ENCODE data around the gene GFOD2. TPM values are rescaled to one million over a fixed set of nuclear protein-coding genes. Genes with fewer than 3 reads are reported as not detected.
A peak's percentile ranks its signal among the peaks of the same experiment; 100 is the strongest.

The GFOD2 gene
- total and polyA plus RNA-seq, 11 donors = 6.5 to 15.4 (median 9.8) TPM

- Histone ChIP-seq H3K27me3 (no peaks in the 10 kb centered on the region), H3K4me1 (peaks cover 0 to 12% (median 3%) of the 10 kb centered on the region in 12 donors), H3K9me3 (no peaks in the 10 kb centered on the region), H3K27ac (no peak overlapping the region), H3K4me3 (no peak overlapping the region), H3K36me3 (peaks cover 0 to 100% (median 91%) of the 10 kb centered on the region in 9 donors)
- 53 to 62% (median 60%) methylated on average over 7 of the region's 7 CpGs for WGBS, 4 donors
- TF ChIP-seq POLR2A (IDR thresholded peaks at IDR 0.05) (no peak), CTCF (IDR thresholded peaks at IDR 0.05) (no peak)
- intact Hi-C loops (cut with DNase I) = no loop called here
- peak in 3 of 5 donors; percentile 51 to 72 (median 65) for DNase-seq
- peak; percentile 70 to 84 (median 76) for ATAC-seq
These were observed 86.5 kb downstream of the GFOD2 start for GRCh38 chr16:67632415-67633172.

GRCh38 chr16:67628216-67628615 is 90.9 kb downstream of the GFOD2 start:
- DNase-seq = no peak
- peaks cover 0 to 12% (median 3%) of the 10 kb centered on the region in 12 donors for H3K4me1 ChIP-seq
- H3K27ac ChIP-seq = no peak overlapping the region
- ATAC-seq = no peak
- H3K4me3 ChIP-seq = no peak overlapping the region
- H3K9me3 ChIP-seq = no peaks in the 10 kb centered on the region
- 81 to 91% (median 88%) methylated on average over 13 to 14 of the region's 14 CpGs for WGBS, 4 donors
- intact Hi-C loops (cut with DNase I) = no loop called here
- no peaks in the 10 kb centered on the region for H3K27me3 ChIP-seq
- peaks cover 0 to 98% (median 95%) of the 10 kb centered on the region in 9 donors for H3K36me3 ChIP-seq
- TF ChIP-seq POLR2A (IDR thresholded peaks at IDR 0.05) (no peak), CTCF (IDR thresholded peaks at IDR 0.05) (no peak)

Other genes starting within 250 kb of the GFOD2 start
- gene ATP6V0D1, start 238.2 kb downstream of the GFOD2 start, total RNA-seq = 100 to 1,000 TPM in 3 of 9 donors, 10 to 100 TPM in 6; 52.7 to 141 (median 68.5) TPM
- 100 to 1,000 TPM in 1 of 2 donors, 10 to 100 TPM in 1; 18.6 to 104 TPM for gene ATP6V0D1, start 238.2 kb downstream of the GFOD2 start, polyA plus RNA-seq
- not detected for gene AGRP, start 235.8 kb downstream of the GFOD2 start, total RNA-seq
- not detected for gene AGRP, start 235.8 kb downstream of the GFOD2 start, polyA plus RNA-seq
- 100 to 1,000 TPM in 1 of 9 donors, 10 to 100 TPM in 8; 51.1 to 156 (median 69.4) TPM for gene RIPOR1, start 190.5 kb downstream of the GFOD2 start, total RNA-seq
- 10 to 100 TPM; 40.7 to 45.5 TPM for gene RIPOR1, start 190.5 kb downstream of the GFOD2 start, polyA plus RNA-seq
- gene CTCF, start 156.8 kb downstream of the GFOD2 start, total RNA-seq = 10 to 100 TPM; 19.0 to 35.8 (median 25.4) TPM
- gene CTCF, start 156.8 kb downstream of the GFOD2 start, polyA plus RNA-seq = 10 to 100 TPM; 13.9 to 18.6 TPM
- gene CARMIL2, start 74.2 kb downstream of the GFOD2 start, total RNA-seq = 1 to 10 TPM in 3 of 9 donors, under 1 TPM in 4, not detected in 2; 0.27 to 1.7 (median 0.60) TPM
- under 1 TPM; 0.21 to 0.30 TPM for gene CARMIL2, start 74.2 kb downstream of the GFOD2 start, polyA plus RNA-seq
- gene ACD, start 59.1 kb downstream of the GFOD2 start, total RNA-seq = 10 to 100 TPM in 4 of 9 donors, 1 to 10 TPM in 5; 6.2 to 19.9 (median 9.5) TPM
- gene ACD, start 59.1 kb downstream of the GFOD2 start, polyA plus RNA-seq = 10 to 100 TPM in 1 of 2 donors, 1 to 10 TPM in 1; 7.8 to 15.6 TPM
- gene PARD6A, start 58.4 kb downstream of the GFOD2 start, total RNA-seq = 1 to 10 TPM; 1.7 to 5.6 (median 2.9) TPM
- 1 to 10 TPM; 2.7 to 7.0 TPM for gene PARD6A, start 58.4 kb downstream of the GFOD2 start, polyA plus RNA-seq
- gene ENKD1, start 52.6 kb downstream of the GFOD2 start, total RNA-seq = 10 to 100 TPM in 4 of 9 donors, 1 to 10 TPM in 5; 7.6 to 15.6 (median 8.6) TPM
- gene ENKD1, start 52.6 kb downstream of the GFOD2 start, polyA plus RNA-seq = 10 to 100 TPM; 11.8 to 26.9 TPM
- gene C16orf86, start 52.5 kb downstream of the GFOD2 start, total RNA-seq = 10 to 100 TPM in 1 of 9 donors, 1 to 10 TPM in 8; 3.5 to 11.6 (median 4.3) TPM
- gene C16orf86, start 52.5 kb downstream of the GFOD2 start, polyA plus RNA-seq = 1 to 10 TPM; 2.1 to 4.4 TPM
- gene RANBP10, start 87.2 kb upstream of the GFOD2 start, total RNA-seq = 10 to 100 TPM in 6 of 9 donors, 1 to 10 TPM in 3; 7.1 to 19.7 (median 12.3) TPM
- 10 to 100 TPM in 1 of 2 donors, 1 to 10 TPM in 1; 5.6 to 11.2 TPM for gene RANBP10, start 87.2 kb upstream of the GFOD2 start, polyA plus RNA-seq
- under 1 TPM in 8 of 9 donors, not detected in 1; 0.16 to 0.93 (median 0.46) TPM for gene TSNAXIP1, start 87.6 kb upstream of the GFOD2 start, total RNA-seq
- under 1 TPM; 0.67 to 0.76 TPM for gene TSNAXIP1, start 87.6 kb upstream of the GFOD2 start, polyA plus RNA-seq
- gene THAP11, start 123.0 kb upstream of the GFOD2 start, total RNA-seq = 10 to 100 TPM; 24.9 to 87.5 (median 31.4) TPM
- 10 to 100 TPM; 10.6 to 26.3 TPM for gene THAP11, start 123.0 kb upstream of the GFOD2 start, polyA plus RNA-seq
- gene NUTF2, start 127.6 kb upstream of the GFOD2 start, total RNA-seq = 100 to 1,000 TPM in 2 of 9 donors, 10 to 100 TPM in 7; 66.5 to 145 (median 90.9) TPM
- 100 to 1,000 TPM; 179 to 191 TPM for gene NUTF2, start 127.6 kb upstream of the GFOD2 start, polyA plus RNA-seq
- gene CENPT, start 128.4 kb upstream of the GFOD2 start, total RNA-seq = 10 to 100 TPM; 14.4 to 31.2 (median 20.1) TPM
- gene CENPT, start 128.4 kb upstream of the GFOD2 start, polyA plus RNA-seq = 10 to 100 TPM; 25.7 to 28.0 TPM
- 10 to 100 TPM; 26.2 to 42.5 (median 32.5) TPM for gene EDC4, start 153.7 kb upstream of the GFOD2 start, total RNA-seq
- 10 to 100 TPM; 27.8 to 31.1 TPM for gene EDC4, start 153.7 kb upstream of the GFOD2 start, polyA plus RNA-seq
- 1 to 10 TPM in 4 of 9 donors, under 1 TPM in 2, not detected in 3; 0.78 to 5.8 (median 1.7) TPM for gene NRN1L, start 165.6 kb upstream of the GFOD2 start, total RNA-seq
- 1 to 10 TPM; 1.7 to 1.8 TPM for gene NRN1L, start 165.6 kb upstream of the GFOD2 start, polyA plus RNA-seq
- 10 to 100 TPM; 17.1 to 31.3 (median 21.6) TPM for gene PSKH1, start 173.9 kb upstream of the GFOD2 start, total RNA-seq
- 10 to 100 TPM; 16.3 to 36.9 TPM for gene PSKH1, start 173.9 kb upstream of the GFOD2 start, polyA plus RNA-seq
- gene CTRL, start 212.5 kb upstream of the GFOD2 start, total RNA-seq = 1 to 10 TPM in 3 of 9 donors, under 1 TPM in 5, not detected in 1; 0.23 to 2.1 (median 0.74) TPM
- under 1 TPM; 0.61 to 0.90 TPM for gene CTRL, start 212.5 kb upstream of the GFOD2 start, polyA plus RNA-seq
- gene PSMB10, start 217.5 kb upstream of the GFOD2 start, total RNA-seq = 100 to 1,000 TPM in 1 of 9 donors, 10 to 100 TPM in 8; 39.4 to 182 (median 60.5) TPM
- 100 to 1,000 TPM in 1 of 2 donors, 10 to 100 TPM in 1; 56.9 to 118 TPM for gene PSMB10, start 217.5 kb upstream of the GFOD2 start, polyA plus RNA-seq
- 10 to 100 TPM in 7 of 9 donors, 1 to 10 TPM in 2; 9.7 to 24.1 (median 18.2) TPM for gene LCAT, start 224.8 kb upstream of the GFOD2 start, total RNA-seq
- gene LCAT, start 224.8 kb upstream of the GFOD2 start, polyA plus RNA-seq = 10 to 100 TPM; 10.9 to 31.7 TPM
- gene SLC12A4, start 249.3 kb upstream of the GFOD2 start, total RNA-seq = 10 to 100 TPM; 64.6 to 92.2 (median 86.8) TPM
- gene SLC12A4, start 249.3 kb upstream of the GFOD2 start, polyA plus RNA-seq = 10 to 100 TPM; 65.3 to 81.5 TPM

All from heart left ventricle (tissue), 16 donors.